GM13976 (cell line): ENCODE results near the gene RASA2.

Experiments
- DNase-seq: peaks from one replicate; pipeline ENCODE4 v3.0.0; 2012; ENCODE audit warnings: low spot score
- in situ Hi-C: fragments of 300-500 bp; cut with MboI; formaldehyde crosslinking; loops from one replicate; pipeline ENCODE4 v1.12.0; 2022; ENCODE audit warnings: low sequenced_read_pairs, mixed read lengths, inconsistent platforms; ENCODE audit not compliant: unreplicated experiment
- TF ChIP-seq, protein P1 (sequence below): IDR thresholded peaks from 2 replicates; pipeline ENCODE4 v1.5.1; 2012; ENCODE audit warnings: borderline replicate concordance, mild to moderate bottlenecking; ENCODE audit not compliant: insufficient read depth; ENCODE audit errors: extremely low read depth, missing control alignments, control extremely low read depth

Gene RASA2

DNA sequence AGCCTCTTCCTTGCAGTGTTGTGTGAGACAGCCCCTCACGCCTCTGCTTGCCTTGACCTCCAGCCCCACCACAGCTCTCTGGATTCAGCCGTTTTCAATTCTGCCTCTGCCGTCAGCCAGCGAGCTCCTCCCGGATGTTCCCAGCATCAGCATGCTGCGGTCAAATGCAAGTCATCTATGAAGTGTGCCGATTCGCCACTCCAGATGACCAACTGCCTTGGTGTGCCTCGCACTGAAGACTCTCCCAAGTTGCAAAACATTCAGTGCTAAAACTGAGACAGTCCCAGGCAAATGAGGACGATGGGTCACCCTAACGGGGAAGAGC lies 30.6 kb upstream of the RASA2 start:
- no peak for DNase-seq
- in situ Hi-C loops, result loop anchor here (25.0 kb wide), 1 partner anchor 431 kb away; the partner anchor contains the start of gene ATP1B3

GRCh38 chr3:141457624-141458236 lies 29.1 kb upstream of the RASA2 start:
- TF ChIP-seq, protein P1, sequence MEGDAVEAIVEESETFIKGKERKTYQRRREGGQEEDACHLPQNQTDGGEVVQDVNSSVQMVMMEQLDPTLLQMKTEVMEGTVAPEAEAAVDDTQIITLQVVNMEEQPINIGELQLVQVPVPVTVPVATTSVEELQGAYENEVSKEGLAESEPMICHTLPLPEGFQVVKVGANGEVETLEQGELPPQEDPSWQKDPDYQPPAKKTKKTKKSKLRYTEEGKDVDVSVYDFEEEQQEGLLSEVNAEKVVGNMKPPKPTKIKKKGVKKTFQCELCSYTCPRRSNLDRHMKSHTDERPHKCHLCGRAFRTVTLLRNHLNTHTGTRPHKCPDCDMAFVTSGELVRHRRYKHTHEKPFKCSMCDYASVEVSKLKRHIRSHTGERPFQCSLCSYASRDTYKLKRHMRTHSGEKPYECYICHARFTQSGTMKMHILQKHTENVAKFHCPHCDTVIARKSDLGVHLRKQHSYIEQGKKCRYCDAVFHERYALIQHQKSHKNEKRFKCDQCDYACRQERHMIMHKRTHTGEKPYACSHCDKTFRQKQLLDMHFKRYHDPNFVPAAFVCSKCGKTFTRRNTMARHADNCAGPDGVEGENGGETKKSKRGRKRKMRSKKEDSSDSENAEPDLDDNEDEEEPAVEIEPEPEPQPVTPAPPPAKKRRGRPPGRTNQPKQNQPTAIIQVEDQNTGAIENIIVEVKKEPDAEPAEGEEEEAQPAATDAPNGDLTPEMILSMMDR, result no peak
- in situ Hi-C loops, result loop anchor here (25.0 kb wide), 1 partner anchor 430 kb away; the partner anchor contains the start of gene ATP1B3
- no peak for DNase-seq

More for the DNA sequence above, 30.6 kb upstream of the RASA2 start:
- TF ChIP-seq, protein P1, result no peak

DNA sequence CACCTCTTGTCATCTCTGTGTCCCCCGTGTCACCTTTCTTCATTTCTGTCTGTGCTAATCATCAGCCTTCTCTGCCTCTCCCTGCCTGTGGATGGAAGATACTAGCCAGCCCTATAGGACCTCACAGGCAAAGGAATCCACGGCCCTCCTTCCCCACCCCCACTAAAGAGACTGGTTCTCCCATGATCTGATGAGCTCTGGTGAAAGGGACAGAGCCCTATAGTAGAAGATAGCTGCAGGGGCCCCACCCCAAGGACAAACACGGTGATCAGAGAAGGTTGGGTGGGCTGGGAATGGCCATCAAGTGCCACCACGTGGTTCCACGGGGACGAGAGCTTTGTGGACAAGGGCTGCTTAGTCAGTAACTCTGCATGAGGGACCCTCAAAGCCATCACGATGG lies 27.8 kb upstream of the RASA2 start:
- in situ Hi-C loops, result loop anchor here (25.0 kb wide), 1 partner anchor 428 kb away; the partner anchor contains the start of gene ATP1B3
- DNase-seq, result no peak
- TF ChIP-seq, protein P1, result peak; percentile 6

DNA sequence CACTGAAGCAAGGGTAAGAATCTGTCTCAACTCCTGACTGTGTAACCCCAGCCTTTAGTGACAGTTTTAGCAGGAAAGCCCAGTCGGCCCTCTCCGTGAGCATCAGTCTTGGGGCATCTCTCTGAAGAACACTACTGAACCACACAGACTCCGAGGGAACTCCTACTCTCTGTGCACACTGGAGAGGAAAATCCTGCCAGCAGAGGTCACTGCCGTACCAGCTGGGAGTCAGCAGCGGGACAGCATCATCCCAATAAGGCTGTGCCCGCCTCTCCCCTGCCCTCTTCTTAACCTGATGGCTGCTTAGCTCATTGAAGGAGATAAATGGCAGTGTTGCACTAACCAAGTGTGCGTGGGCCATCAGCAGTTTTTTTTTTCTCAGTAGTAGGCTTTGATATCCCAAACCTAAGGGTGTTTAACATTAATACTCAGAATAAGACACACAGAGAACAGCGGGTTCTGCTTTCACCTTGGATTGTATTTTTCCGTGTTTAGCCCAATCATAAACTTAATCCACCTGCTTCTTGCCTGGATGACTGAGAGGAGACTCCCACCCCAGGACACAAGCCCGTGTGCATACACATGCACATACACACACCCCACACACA lies 26.6 kb upstream of the RASA2 start:
- in situ Hi-C loops, result loop anchor here (5.0 to 25.0 kb wide), 2 partner anchors 107 to 427 kb away; partner anchors contain the start of gene ATP1B3
- TF ChIP-seq, protein P1, result peak; percentile 71

DNA sequence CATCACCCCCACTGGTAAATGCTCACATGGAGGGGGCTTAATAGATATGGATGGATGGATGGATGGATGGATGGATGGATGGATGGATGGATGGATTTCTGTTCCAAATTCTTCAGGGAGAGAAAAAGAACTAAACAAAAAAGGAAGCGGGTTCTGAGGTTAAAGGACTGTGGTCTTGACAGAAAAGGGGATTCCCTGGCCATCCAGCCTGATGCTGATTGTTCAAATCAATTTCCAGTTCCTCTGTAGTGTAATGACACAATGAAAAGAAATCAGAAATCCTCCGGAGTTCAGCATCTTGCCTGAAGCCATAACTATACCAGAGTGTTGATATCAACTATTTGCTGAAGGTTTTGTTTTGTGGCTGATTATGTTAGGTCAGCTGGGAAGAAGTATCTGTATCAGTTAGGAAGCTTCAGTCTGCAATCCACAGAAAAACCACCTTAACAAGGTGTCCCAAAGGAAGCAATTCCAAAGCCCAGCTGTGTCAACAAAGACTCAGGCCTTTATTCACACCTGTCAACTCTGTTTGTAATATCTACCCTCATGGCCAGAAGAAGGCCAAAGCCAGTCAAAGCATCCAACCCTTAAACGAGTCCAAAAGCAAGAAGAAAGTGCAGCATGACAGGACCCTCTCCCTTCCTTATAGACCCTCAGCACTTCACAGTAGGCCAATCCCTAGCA lies 24.5 kb upstream of the RASA2 start:
- TF ChIP-seq, protein P1, result no peak
- in situ Hi-C loops, result loop anchor here (5.0 to 25.0 kb wide), 2 partner anchors 105 to 425 kb away; partner anchors contain the start of gene ATP1B3
- peak; percentile 44 for DNase-seq

More for the DNA sequence above, 26.6 kb upstream of the RASA2 start:
- DNase-seq, result peak; percentile 80

DNA sequence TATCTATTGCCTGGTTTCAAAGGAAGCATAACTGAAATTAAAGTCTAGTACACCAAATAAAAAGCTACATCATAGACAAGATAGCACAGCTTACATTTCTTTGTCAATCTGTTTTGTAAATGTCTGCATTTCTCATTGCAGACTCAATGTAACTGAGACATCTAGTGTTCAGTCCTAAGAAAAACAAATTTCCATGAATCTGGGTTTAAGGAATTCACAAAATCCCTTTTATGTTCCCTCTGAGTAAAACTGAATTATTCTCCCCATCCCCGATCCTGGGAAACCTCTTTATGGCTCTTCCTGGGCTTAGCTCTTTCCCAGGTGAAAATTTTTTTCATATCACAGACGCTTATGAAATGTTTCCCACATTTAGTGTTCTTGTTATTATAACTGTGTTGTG lies 21.6 kb upstream of the RASA2 start:
- in situ Hi-C loops, result loop anchor here (25.0 kb wide), 1 partner anchor 422 kb away; the partner anchor contains the start of gene ATP1B3
- DNase-seq, result no peak
- TF ChIP-seq, protein P1, result no peak
